ENCODE results near the gene CD8B2. TPM values are rescaled to one million over a fixed set of nuclear protein-coding genes. Genes with fewer than 3 reads are reported as not detected.

CD8B2 gene
- polyA plus RNA-seq, 1 of the 3 experiments (the other 2 are of a cell fraction) = not detected

- Histone ChIP-seq H3K27me3 (ENCODE audit: insufficient read depth) (no peaks in the 10 kb centered on the region), H3K27ac (ENCODE audit: low read depth in 2 of 2, low read length in 1 of 2) (no peak overlapping the region), H2AFZ (ENCODE audit: low read depth) (peak overlapping the region; percentile 9; the same call in 1 of the 2 replicates), H3K9me2 (no peaks in the 10 kb centered on the region), H3K36me3 (replicated peaks in 1 of 2; ENCODE audit: control insufficient read depth in 1 of 2, insufficient read depth in 2 of 2, low read length in 1 of 2) (no peaks in the 10 kb centered on the region), H3K4me3 (ENCODE audit: low read depth in 2 of 2, low read length in 1 of 2) (peak overlapping the region; percentile 27 to 47; a peak in 2 of 4 replicates), H3K9ac (no peak overlapping the region), H3K4me1 (ENCODE audit: control insufficient read depth in 1 of 2, insufficient read depth in 2 of 2, low read depth in 1 of 2, low read length in 1 of 2) (peaks cover 0 to 5% of the 10 kb centered on the region in 2 experiments; a peak in 1 of 4 replicates), H3F3A (replicated peaks; ENCODE audit: insufficient read depth) (no peaks in the 10 kb centered on the region), H4K20me1 (ENCODE audit: insufficient read depth) (no peaks in the 10 kb centered on the region), H3K4me2 (peak overlapping the region; percentile 69), H3K9me3 (no peaks in the 10 kb centered on the region), H3K79me2 (ENCODE audit: insufficient read depth) (no peaks in the 10 kb centered on the region)
- peak; percentile 88 for TF ChIP-seq CTCF (IDR thresholded peaks at IDR 0.05)
- TF ChIP-seq RAD21 (IDR thresholded peaks at IDR 0.05; ENCODE audit: low read length) = peak; percentile 87
- TF ChIP-seq EZH2phosphoT487 (IDR thresholded peaks at IDR 0.05; ENCODE audit: borderline replicate concordance, low read depth) = no peak
- TF ChIP-seq POLR2AphosphoS5 (IDR thresholded peaks at IDR 0.05; ENCODE audit: low read depth, low read length) = no peak
- peak; percentile 74 for TF ChIP-seq SMC3 (IDR thresholded peaks at IDR 0.05; ENCODE audit: low read depth, low read length)
- 18% methylated on average over 24 of the region's 24 CpGs for WGBS (ENCODE audit: low lambda C conversion rate)
- peak; percentile 88 for DNase-seq
- POLR2A ChIA-PET = no interaction called here
- CTCF ChIA-PET = interaction anchor here (0.6 to 6.1 kb wide), 23 partner anchors 9 to 1174 kb away, joined by 3 to 46 read pairs (median 5); no protein-coding TSS in a partner anchor
Measured at GRCh38 chr2:106542746-106543359, 55.7 kb downstream of the CD8B2 start.

GRCh38 chr2:106545007-106545406, 57.8 kb downstream of the CD8B2 start:
- WGBS (ENCODE audit: low lambda C conversion rate) = 68% methylated on average over 9 of the region's 10 CpGs
- no peak overlapping the region for H3K4me2 ChIP-seq
- CTCF ChIA-PET = interaction anchor here (2.4 to 6.1 kb wide), 3 partner anchors 18 to 441 kb away, joined by 14 to 46 read pairs (median 21); no protein-coding TSS in a partner anchor

More at GRCh38 chr2:106545007-106545406, 57.8 kb downstream of the CD8B2 start:
- no peak for TF ChIP-seq SIN3A (IDR thresholded peaks at IDR 0.05; ENCODE audit: borderline replicate concordance, low read depth, low read length)
- TF ChIP-seq RXRA (IDR thresholded peaks at IDR 0.05; ENCODE audit: borderline replicate concordance, low read depth) = no peak
- TF ChIP-seq RFX5 (IDR thresholded peaks at IDR 0.05; ENCODE audit: low read length) = no peak
- no peak for TF ChIP-seq POLR2AphosphoS5 (IDR thresholded peaks at IDR 0.05; ENCODE audit: low read depth, low read length)
- TF ChIP-seq EZH2phosphoT487 (IDR thresholded peaks at IDR 0.05; ENCODE audit: borderline replicate concordance, low read depth) = no peak
- TF ChIP-seq JUND (IDR thresholded peaks at IDR 0.05) = no peak
- no peak for TF ChIP-seq SMC3 (IDR thresholded peaks at IDR 0.05; ENCODE audit: low read depth, low read length)
- TF ChIP-seq REST (IDR thresholded peaks at IDR 0.05; ENCODE audit: low read depth, low read length) = no peak
- no peak for TF ChIP-seq TEAD4 (IDR thresholded peaks at IDR 0.05; ENCODE audit: borderline replicate concordance, insufficient read depth)
- no peak for TF ChIP-seq EP300 (IDR thresholded peaks at IDR 0.05; ENCODE audit: borderline replicate concordance in 1 of 2, low read depth in 1 of 2, low read length in 1 of 2)
- TF ChIP-seq ZBTB33 (IDR thresholded peaks at IDR 0.05; ENCODE audit: borderline replicate concordance, low read depth) = no peak
- no peak for TF ChIP-seq IRF3 (IDR thresholded peaks at IDR 0.05; ENCODE audit: low read depth, low read length)
- no peaks in the 10 kb centered on the region for H3K9me2 ChIP-seq
- H4K20me1 ChIP-seq (ENCODE audit: insufficient read depth) = no peaks in the 10 kb centered on the region
- POLR2A ChIA-PET = no interaction called here
- no peaks in the 10 kb centered on the region for H3K79me2 ChIP-seq (ENCODE audit: insufficient read depth)
- H3F3A ChIP-seq (replicated peaks; ENCODE audit: insufficient read depth) = no peaks in the 10 kb centered on the region
- H2AFZ ChIP-seq (ENCODE audit: low read depth) = no peak overlapping the region
- no peak for DNase-seq
- no peak overlapping the region for H3K27ac ChIP-seq (ENCODE audit: low read depth in 2 of 2, low read length in 1 of 2)
- H3K36me3 ChIP-seq (replicated peaks in 1 of 2; ENCODE audit: control insufficient read depth in 1 of 2, insufficient read depth in 2 of 2, low read length in 1 of 2) = no peaks in the 10 kb centered on the region
- H3K4me1 ChIP-seq (ENCODE audit: control insufficient read depth in 1 of 2, insufficient read depth in 2 of 2, low read depth in 1 of 2, low read length in 1 of 2) = peaks cover 0 to 5% of the 10 kb centered on the region in 2 experiments; a peak in 1 of 4 replicates
- no peaks in the 10 kb centered on the region for H3K27me3 ChIP-seq (ENCODE audit: insufficient read depth)
- H3K4me3 ChIP-seq (ENCODE audit: low read depth in 2 of 2, low read length in 1 of 2) = no peak overlapping the region
- no peaks in the 10 kb centered on the region for H3K9me3 ChIP-seq
- no peak overlapping the region for H3K9ac ChIP-seq

All from SK-N-SH (cell line).